VCaP (cell line): ENCODE results near the gene ARHGEF10L.

Experiments
- H3K27ac ChIP-seq: fragments of 450-650 bp; 2 replicates; pipeline ENCODE4 v1.5.1; 2017
- CTCF ChIP-seq: fragments of 450-650 bp; conservative IDR thresholded peaks from 2 replicates; pipeline ENCODE4 v1.5.1; 2017; ENCODE audit warnings: mild to moderate bottlenecking, moderate library complexity

Gene ARHGEF10L

GRCh38 chr1:17662786-17663185 is 123.3 kb downstream of the ARHGEF10L start:
- H3K27ac ChIP-seq, result no peak overlapping the region
- no peak for TF ChIP-seq CTCF

GRCh38 chr1:17663646-17664045 is 124.1 kb downstream of the ARHGEF10L start:
- no peak overlapping the region for H3K27ac ChIP-seq
- no peak for TF ChIP-seq CTCF

- H3K27ac ChIP-seq, result no peak overlapping the region
Measured at GRCh38 chr1:17664322-17664721, 124.8 kb downstream of the ARHGEF10L start.

GRCh38 chr1:17665054-17665453 is 125.6 kb downstream of the ARHGEF10L start:
- no peak for TF ChIP-seq CTCF
- no peak overlapping the region for H3K27ac ChIP-seq

More at GRCh38 chr1:17664322-17664721, 124.8 kb downstream of the ARHGEF10L start:
- no peak for TF ChIP-seq CTCF

- TF ChIP-seq CTCF, result no peak
- H3K27ac ChIP-seq, result no peak overlapping the region
Measured at GRCh38 chr1:17665950-17666720, 126.6 kb downstream of the ARHGEF10L start.

- no peak overlapping the region for H3K27ac ChIP-seq
- TF ChIP-seq CTCF, result no peak
Measured at GRCh38 chr1:17667641-17668040, 128.1 kb downstream of the ARHGEF10L start.

- no peak overlapping the region for H3K27ac ChIP-seq
- TF ChIP-seq CTCF, result no peak
Measured at GRCh38 chr1:17668195-17668594, 128.7 kb downstream of the ARHGEF10L start.
